Stimulated activated CD4-positive, alpha-beta T cell treated with anti-CD3 and anti-CD28 coated beads, Interleukin-1b, Interleukin-23, amount 100 ng/mL, for 1 hour (primary cell): Measurements from ENCODE around the gene BLVRA.
"Not testable (repeated sequence)": the region's sequence is repeated elsewhere in the genome, so short reads cannot be mapped to it uniquely, and the experiment has no call there.

ENCODE experiments used
- DNase-seq, 2 donors: peaks; one replicate each; pipeline ENCODE4 v3.0.0-alpha.2; 2020; ENCODE audit warnings: low read depth in 2 of 2

The BLVRA gene

DNA sequence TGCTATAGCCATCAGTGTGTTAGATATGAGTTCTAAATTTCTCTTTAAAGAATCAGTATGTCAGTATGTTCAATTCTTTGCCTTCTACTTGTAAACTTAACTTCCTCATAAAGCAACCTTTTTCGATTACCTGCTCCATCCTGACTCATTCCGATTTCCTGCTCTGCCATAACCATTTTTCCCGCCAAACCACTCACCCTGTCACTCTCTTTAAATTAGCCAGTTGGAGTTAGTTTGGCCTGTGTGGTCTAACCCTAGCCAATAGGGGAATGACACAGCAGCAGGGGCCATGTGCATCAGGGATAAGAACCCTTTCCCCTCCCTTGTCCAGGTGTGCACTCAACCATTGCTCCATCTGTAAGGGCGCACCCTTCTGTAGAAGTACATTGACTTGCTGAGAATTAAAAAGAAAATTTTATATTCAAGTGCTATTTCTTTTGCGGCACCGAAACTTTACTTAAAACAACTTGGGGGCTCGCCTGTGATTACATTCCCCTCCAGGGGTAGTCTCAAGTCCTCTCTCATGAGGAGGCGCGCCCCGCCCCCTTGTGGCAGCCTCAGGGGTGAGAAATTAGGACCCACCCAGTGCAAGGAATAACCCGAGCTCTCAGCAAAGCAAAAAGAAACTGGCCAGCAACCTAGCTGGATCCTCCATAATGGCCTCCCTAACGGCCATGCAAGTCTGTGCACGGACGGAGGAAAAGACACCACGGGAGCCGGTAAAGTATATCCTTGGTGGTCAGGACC is 51.9 kb downstream of the BLVRA start:
- DNase-seq, result peak in 1 of 2 donors; percentile 14

DNA sequence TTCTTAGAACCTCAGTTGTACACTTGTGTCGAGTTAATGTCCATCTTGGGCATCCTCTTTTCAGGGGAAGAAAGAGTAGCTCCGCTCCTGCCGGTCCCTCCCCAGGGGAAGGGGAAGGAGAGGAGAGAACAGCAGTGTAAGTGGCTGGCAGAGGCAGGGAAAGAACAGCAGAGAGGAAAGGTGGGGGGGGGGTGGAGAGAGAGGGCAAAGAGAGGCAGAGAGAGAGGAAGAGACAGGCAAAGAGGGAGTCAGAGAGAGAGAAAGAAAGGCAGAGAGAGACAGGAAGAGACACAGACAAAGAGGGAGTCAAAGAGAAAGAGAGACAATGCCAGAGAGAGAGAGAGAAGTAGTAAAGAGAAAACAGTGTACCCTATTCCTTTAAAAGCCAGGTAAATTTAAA is 56.9 kb downstream of the BLVRA start:
- DNase-seq, result no peak

DNA sequence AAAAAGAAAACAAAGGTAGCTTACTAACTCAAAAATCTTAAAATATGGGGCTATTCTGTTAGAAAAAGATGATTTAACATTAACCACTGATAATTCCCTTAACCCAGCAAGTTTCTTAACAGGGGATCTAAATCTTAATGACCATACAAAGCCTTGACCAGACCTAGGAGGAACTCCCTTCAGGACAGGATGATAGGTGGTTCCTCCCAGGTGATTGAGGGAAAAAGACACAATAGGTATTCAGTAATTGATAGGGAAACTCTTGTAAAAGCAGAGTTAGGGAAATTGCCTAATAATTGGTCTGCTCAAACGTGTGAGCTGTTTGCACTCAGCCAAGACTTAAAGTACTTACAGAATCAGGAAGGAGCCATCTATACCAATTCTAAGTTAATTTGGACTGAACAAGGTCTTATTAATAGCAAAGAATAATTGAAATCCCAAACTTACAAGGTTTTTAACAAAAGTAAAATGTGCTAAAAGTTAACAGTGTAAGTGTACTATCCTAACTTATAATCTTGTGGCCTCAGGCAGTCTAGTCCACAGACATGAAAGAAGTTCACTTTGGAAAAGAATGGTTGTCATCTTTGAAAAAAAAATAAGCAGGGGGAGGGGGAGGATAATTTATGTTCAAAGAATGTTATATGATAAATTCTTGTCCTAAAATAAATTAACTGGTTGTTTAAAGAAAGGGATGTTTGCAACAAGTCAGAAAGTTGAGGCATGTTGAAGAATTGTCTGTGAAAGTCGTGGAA is 57.7 kb downstream of the BLVRA start:
- DNase-seq, result not testable (repeated sequence)

DNA sequence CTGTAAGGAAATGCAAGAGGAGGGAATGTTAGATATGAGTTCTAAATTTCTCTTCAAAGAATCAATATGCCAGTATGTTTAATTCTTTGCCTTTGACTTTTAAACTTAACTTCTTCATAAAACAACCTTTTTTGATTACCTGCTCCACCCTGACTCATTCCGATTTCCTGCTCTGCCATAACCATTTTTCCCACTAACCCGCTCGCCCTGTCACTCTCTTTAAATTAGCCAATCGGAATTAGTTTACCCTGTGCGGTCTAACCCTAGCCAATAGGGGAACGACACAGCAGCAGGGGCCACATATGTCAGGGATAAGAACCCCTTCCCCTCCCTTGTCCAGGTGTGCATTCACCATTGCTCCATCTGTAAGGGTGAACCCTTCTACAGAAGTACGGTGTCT is 64.9 kb downstream of the BLVRA start:
- not testable (repeated sequence) for DNase-seq

DNA sequence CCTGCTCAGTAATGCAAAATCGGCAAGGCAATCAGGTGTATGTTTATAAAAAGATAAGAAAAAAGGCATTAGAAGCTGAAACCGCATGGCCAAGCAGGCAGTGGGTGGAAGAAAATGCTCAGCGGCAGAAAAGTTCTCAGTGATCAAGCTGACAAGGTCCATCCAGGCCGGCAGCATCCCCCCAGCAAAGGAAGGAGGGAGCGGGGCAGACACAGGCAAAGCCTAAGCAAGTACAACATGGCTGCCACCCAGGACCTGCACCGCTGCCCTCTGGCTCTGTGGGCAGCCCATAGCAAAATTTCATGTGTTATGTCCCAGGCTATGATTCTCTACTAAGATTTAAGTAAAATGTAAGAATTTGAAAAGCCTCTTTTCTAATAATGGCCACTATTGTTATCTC is 65.5 kb downstream of the BLVRA start:
- no peak for DNase-seq

DNA sequence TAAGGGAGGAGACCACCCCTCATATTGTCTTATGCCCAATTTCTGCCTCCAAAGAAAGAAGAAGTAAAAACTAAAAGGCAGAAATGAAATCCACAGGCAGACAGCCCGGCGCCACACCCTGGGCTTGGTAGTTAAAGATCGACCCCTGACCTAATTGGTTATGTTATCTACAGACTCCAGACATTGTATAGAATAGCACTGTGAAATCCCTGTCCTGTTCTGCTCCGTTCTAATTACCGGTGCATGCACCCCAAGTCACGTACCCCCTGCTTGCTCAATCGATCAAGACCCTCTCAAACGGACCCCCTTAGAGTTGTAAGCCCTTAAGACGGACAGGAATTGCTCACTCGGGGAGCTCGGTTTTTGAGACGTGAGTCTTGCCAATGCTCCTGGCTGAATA is 66.0 kb downstream of the BLVRA start:
- not testable (repeated sequence) for DNase-seq

DNA sequence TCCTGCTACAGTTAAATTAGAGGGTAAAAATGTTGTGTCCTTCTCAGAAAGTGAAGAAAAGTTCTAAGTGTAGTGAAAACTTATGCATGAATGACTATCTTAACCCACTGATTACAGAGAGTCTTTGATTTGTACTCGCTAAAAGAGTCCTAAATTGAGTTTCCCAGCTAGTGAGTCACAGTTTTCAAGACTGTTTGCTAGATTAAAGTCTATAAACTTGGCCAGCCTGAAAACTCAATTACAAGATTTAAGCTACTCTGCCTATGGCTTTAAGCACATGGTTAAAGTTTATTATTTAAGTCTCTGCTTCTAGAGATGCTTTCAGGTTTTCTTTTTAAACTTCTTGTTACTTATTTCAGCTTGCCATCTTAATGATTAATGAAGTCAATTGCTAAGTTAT is 66.5 kb downstream of the BLVRA start:
- DNase-seq, result no peak

DNA sequence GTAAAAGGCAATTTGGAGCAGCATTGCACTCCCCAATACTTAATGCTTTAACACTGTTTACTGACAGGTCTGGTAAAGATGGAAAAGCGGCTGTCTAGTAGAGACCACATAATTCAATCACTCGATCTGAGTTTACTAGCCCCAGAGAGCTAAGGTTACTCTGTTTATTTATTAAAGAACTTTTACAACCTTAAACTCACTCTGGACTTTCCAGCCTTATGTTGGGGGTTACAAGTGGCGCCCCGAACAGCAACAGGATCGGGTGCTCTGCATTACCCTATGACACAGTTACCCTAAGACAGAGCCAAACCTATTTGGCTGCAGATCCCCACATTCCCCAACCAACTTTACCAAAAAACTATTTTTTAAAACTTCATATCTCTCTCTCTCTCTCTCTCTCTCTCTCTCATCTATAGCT is 66.9 kb downstream of the BLVRA start:
- DNase-seq, result no peak

DNA sequence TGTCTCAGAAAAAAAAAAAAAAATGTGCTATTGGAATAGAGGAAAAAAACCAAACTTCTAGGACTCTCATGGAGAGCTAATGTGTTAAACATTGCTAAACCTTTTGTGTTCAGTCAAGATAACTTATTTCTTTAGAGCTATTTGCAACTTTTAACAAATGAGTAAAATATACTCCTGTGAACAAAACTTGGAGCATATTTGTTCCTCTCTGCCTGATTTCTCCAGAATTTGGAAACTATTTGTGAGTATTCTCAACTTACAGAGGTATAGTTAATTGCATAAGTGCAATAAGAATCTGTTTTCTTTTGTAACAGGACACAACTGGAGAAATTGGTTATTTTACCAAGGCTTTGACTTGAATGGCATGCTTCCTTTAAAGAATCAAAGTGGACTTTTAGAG is 72.4 kb downstream of the BLVRA start:
- DNase-seq, result not testable (repeated sequence)

DNA sequence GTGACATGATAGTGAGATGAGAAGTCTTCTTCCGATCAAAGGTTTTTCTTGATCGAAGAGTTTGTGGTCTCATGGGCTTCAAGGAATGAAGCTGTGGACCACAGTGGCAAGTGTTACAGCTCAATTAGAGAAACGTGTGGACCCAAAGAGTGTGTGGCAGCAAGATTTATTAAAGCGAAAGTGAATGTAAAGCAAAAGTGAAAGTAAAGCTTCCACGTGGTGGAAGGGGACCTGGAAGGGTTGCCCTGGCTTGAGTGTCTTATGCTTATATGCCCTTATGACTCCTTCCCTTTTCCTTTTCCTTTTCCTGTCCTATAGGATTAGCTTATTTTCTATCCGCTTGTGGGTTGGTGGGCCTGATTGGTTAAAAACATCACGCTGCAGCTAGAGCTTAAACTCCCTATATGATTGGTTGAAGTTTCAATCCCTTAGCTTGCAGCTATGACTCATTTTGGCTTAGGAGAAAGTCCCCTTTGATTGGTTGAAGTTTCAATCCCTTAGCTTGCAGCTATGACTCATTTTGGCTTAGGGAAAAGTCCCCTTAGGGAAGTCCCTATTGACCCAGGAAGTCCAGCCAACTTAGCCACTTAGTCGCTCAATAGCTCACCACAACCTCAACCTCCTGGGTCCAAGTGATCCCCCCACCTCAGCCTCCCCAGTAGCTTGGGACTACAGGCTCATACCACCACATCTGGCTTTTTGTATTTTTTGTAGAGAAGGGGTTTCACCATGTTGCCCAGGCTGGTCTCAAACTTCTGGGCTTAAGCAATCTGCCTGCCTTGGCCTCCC is 76.2 kb downstream of the BLVRA start:
- DNase-seq, result peak in 1 of 2 donors; percentile 12

DNA sequence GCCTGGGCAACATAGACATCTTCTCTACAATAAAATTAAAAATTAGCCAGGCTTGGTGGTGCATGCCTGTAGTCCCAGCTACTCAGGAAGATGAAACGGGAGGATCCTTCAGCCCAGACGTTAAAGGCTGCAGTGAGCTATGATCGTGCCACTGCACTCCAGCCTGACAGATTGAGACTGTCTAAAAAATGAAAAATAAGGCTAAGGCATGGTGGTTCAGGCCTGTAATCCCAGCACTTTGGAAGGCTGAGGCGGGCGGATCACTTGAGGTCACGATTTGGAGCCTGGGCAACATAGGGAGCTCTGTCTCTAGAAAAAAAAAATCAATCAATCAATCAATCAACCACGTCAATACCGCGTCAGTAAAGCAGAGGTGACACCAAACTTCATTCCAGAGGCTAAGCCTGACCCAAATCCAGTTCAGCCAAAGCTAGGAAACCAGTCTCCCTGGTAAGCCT is 79.8 kb downstream of the BLVRA start:
- DNase-seq, result no peak

DNA sequence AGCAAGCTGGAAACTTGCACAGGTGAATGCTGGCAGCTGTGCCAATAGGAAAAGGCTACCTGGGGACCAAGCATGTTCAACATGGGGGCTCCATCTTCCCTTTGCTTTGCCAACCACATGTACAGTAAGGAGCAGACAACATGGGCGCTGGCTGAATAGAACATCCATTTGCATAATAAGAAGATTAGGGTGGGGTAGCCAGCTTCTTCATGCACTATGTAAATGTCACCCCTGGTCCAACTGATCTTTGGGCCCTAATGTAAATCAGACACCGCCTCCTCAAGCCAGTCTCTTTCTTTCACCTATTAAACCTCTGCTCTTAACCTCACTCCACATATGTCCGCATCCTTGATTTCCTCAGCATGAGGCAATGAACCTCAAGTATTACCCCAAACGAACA is 84.8 kb downstream of the BLVRA start:
- DNase-seq, result no peak

DNA sequence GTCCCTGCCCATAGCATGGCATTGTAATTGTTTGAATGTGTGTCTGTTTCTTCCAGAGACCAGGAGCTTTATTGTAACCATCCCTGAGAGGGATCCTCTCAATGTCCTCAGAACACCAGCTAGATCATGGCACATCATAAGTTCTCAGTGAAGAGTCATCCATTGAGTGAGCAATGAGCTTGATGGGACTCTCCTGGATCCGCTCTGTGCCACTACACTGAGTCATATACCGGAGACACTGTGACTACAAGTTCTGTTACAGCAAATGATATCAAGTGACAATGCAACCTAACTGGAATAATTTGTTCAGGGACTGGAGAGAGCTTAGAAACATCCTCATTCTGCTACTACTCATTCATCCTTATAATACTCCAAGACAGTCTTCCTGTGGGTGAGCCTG is 85.8 kb downstream of the BLVRA start:
- DNase-seq, result no peak

DNA sequence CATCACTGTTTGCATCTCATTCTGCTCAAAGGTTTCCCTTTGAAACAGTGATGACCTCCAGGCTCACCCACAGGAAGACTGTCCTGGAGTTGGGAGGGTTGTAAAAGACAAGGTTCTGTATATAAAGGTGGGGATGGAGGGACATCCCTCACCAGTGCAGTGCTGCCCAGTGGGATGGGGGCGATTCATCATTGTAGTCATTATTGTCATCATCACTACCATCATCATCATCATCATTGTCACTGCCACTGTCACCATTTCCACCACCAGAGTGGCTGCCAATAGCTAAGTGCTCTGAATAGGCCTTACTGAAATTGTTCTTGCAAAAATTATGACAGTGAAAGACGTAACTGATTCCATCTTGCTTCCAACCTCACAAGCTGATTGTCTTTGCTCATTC is 86.2 kb downstream of the BLVRA start:
- DNase-seq, result no peak

DNA sequence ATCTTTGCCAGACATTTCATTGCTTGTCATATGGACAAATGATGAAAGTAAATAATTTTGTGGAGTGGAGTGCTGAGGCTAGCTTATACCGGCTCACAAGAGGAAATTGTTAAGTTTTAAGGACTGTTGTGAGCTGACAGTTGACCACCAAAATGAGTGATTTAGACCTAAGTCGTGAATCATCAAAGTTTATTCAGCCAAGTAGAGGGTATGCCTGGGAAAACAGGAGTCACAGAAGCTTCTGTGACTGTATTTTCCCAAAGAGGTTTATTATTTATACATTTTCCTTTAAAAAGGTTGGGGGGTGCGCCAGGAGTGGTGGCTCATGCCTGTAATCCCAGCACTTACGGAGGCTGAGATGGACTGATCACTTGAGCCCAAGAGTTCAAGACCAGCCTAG is 89.0 kb downstream of the BLVRA start:
- no peak for DNase-seq

DNA sequence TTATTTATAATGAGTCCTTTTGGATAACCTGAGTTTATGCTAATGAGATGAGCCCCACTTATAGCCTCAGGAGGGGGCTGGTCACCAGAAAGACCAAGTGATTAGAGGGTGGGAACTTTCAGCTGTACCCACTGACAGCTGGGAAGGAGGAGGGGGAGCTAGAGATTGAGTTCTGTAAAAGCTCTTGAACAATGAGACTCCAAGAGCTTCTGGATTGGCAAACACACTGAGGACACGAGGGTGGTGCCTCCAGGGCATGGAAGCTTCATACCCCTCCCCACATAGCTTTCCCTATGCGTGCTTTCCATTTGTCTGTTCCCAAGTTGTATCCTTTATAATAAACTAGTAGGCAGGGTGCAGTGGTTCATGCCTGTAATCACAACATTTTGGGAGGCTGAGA is 90.6 kb downstream of the BLVRA start:
- no peak for DNase-seq

DNA sequence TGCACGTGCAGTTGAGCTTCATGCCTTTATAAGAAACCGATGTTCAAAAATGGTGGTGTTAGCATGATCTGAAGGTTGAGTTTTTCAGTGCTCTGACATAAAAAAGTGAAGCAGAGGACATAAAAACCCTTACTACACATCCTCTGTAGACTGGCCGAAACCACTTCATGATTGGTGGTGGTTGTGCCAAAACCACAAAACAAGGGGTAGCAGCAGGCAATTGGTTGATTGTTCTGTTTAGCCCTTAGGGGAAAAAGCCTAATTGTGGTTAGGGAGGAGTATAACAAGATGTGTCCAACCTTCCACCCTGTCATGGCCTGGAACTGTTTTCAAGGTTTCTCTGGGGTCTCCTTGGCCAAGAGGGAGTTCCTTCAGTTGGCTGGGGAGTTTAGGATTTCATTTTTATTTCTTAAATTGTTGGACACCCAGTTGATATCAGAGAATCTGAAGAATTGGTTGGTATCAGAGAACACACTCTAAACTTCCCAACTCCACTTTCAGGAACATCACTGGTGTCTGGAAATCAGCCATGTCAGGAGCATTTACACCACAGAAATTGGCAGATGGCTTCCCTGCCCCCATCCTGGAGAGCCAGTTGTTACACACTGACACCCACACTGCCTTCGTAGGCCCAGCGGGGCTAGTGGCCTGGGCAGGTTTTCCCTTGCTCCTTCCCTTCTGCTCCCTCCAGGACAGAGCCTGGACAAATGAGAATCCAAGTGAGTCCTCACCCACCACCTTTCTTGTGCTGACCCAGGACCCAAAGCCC is 92.1 kb downstream of the BLVRA start:
- no peak for DNase-seq

DNA sequence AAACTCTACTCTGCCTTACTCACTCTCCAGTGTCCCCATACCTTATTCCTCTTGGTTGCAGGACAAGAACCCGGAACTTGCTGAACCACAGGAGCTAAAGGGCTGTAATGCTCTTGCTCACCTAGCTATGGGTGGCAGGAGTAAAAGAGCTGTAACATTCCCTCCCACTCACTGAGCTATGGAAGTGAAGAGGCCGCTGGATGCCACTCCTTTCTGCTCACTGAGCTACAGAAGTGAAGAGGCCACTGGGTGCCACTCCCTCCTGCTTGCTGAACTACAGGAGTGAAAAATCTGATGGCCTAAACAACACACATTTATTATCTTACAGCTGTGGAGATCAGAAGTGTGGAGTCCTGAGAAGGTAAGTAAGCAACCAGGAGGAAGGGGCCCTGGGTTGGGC is 93.3 kb downstream of the BLVRA start:
- DNase-seq, result no peak

DNA sequence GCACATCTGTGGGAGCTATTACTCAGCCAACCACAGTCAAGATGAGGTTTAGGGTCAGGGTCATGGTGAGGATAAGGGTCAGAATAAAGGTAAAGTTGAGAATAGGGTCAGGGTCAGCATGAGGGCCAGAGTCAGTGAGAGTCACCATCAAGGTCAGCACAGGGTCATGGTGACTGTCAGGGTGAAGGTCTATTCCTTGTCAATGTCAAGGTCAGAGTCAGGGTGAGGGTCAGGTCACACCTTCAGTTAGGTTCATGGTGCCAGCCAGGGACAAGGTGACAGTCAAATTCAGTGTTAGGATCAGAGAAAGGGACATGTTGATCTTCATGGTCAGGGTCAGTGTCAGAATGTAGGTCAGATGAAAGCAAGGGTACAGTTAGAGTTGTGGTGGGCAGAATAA is 96.7 kb downstream of the BLVRA start:
- no peak for DNase-seq

DNA sequence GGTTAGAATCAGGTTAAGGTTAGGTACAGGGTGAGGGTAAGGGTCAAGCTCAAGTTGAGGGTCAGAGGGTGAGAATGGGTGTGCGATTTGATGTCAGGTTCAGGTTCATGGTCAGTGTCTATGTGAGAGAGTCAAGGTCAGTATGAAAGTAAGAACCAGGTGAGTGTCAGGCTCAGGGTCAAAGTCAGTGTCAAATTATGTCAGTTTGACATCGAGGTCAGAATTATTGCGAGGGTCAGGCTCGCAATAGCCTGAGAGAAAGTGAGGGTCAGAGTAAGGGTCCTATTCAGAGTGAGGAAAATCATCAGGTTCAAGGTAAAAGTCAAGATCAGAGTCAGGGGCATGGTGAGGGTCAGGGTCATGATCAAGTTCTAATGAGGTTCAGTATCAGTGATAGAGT is 97.8 kb downstream of the BLVRA start:
- no peak for DNase-seq
